ENCODE measurements around the gene RHOV.

- TF ChIP-seq TOX (CRISPR knock-in tag; IDR thresholded peaks at IDR 0.05; ENCODE audit: borderline replicate concordance): no peak
- TF ChIP-seq PATZ1 (CRISPR knock-in tag; IDR thresholded peaks at IDR 0.05; ENCODE audit: borderline replicate concordance): no peak
- TF ChIP-seq TCF4 (CRISPR knock-in tag; IDR thresholded peaks at IDR 0.05; ENCODE audit: borderline replicate concordance): no peak
- TF ChIP-seq, protein P1, sequence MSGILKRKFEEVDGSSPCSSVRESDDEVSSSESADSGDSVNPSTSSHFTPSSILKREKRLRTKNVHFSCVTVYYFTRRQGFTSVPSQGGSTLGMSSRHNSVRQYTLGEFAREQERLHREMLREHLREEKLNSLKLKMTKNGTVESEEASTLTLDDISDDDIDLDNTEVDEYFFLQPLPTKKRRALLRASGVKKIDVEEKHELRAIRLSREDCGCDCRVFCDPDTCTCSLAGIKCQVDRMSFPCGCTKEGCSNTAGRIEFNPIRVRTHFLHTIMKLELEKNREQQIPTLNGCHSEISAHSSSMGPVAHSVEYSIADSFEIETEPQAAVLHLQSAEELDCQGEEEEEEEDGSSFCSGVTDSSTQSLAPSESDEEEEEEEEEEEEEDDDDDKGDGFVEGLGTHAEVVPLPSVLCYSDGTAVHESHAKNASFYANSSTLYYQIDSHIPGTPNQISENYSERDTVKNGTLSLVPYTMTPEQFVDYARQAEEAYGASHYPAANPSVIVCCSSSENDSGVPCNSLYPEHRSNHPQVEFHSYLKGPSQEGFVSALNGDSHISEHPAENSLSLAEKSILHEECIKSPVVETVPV (CRISPR knock-in tag; IDR thresholded peaks at IDR 0.05): no peak
- no peak for TF ChIP-seq ZC3H10 (CRISPR knock-in tag; IDR thresholded peaks at IDR 0.05)
- TF ChIP-seq OSR1 (CRISPR knock-in tag; IDR thresholded peaks at IDR 0.05): no peak
- TF ChIP-seq ZFP3 (CRISPR knock-in tag; IDR thresholded peaks at IDR 0.05): no peak
- no peak for TF ChIP-seq ZNF70 (CRISPR knock-in tag; IDR thresholded peaks at IDR 0.05)
- TF ChIP-seq RARB (CRISPR knock-in tag; IDR thresholded peaks at IDR 0.05): no peak
Observed at GRCh38 chr15:40902605-40903561, 28.8 kb upstream of the RHOV start.
